Amniotic epithelial cell (primary cell): ENCODE measurements around the gene TMSB4Y.
A peak's percentile ranks its signal among the peaks of the same experiment; 100 is the strongest.

Experiments
- DNase-seq: peaks from one replicate; pipeline ENCODE4 v3.0.0-alpha.2; 2010; ENCODE audit warnings: low read depth

TMSB4Y gene

GRCh38 chrY:13703568-13703968 lies at the start of gene TMSB4Y:
TSS of gene TMSB4Y (plus strand) at chrY:13703899.
- peak; percentile 53 for DNase-seq

GRCh38 chrY:13664162-13664561 lies 39.5 kb upstream of the TMSB4Y start:
- DNase-seq: no peak

DNA sequence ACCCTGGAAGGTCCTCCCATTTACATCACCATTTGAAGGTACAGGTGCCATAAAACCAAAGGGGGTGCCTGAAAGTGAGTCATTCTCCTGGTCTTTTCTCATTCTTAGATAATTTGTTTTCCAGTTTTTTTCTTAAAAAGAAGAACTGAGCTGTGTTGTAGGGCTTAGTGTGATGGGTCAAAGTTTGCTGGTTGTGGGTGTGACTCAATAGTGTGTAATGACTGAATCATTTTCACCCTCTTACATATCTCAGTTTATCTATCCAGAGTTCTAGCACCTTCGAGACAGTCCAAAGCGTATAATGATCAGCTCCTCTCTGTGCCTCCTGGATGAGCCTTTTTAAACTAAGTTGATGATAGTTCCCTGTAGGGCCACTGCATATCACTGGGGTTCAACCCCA lies 32.6 kb upstream of the TMSB4Y start:
- DNase-seq: no peak

GRCh38 chrY:13702276-13702675 lies 1.4 kb upstream of the TMSB4Y start:
- no peak for DNase-seq

- DNase-seq: peak; percentile 11
These were observed 627 bp downstream of the TMSB4Y start for GRCh38 chrY:13704121-13704930.

DNA sequence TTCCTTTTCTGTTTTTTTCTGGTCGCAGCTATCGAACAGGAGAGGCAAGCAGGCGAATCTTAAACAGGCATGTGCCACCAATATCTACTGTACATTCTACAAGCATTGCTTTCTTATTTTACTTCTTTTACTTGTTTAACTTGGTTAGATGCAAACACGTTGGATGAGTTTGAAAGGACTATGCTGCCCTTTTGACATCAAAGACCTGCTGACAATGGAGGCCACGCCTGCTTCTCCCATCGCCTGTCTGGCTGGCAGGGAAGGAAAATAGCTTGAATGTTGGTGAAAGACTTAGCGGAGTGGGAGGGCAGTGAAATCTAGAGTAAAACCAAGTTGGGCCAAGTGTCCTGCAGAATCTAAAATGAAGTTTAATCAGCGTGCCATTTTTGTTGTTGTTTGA lies 1.5 kb downstream of the TMSB4Y start:
- DNase-seq: no peak

- DNase-seq: no peak
These were observed 4.3 kb downstream of the TMSB4Y start for GRCh38 chrY:13708038-13708437.

GRCh38 chrY:13718996-13719395 lies 15.3 kb downstream of the TMSB4Y start:
- DNase-seq: no peak

DNA sequence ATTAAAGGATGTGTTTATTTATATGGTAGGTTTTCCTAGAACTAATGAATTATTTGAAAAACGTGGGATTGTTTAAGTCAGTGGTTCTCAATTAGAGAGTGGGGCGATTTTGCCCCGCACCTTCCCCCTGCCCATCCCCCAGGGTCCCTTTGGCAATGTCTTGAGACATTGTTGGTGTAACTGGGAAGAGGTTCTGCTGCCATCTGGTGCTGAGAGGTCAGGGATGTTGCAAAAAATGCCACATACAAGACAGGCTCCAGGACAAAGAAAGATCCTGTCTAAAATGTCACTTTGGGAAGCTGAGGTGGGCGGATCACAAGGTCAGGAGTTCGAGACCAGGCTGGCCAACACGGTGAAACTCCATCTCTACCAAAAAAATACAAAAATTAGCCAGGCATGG lies 25.8 kb downstream of the TMSB4Y start:
- peak; percentile 1 for DNase-seq

DNA sequence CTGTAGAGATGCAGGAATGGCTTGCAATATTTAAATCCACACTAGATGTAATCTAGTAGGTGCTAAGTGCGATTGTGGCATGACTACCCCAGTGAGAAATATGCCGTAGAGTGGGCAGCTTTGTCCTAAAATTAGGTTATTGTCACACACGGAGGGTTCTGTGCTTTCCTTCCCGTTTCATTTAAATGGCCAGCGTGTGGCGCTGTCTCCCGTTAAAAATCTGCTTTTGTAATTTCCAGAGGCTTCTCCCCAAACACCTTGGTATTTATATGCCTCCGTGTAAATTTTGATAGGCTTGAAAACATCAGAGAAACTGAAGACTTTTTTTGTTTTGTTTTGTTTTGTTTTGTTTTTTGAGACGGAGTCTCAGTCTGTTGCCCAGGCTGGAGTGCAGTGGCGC lies 34.9 kb downstream of the TMSB4Y start:
- no peak for DNase-seq

- DNase-seq: no peak
These were observed 47.8 kb downstream of the TMSB4Y start for GRCh38 chrY:13751289-13752071.

DNA sequence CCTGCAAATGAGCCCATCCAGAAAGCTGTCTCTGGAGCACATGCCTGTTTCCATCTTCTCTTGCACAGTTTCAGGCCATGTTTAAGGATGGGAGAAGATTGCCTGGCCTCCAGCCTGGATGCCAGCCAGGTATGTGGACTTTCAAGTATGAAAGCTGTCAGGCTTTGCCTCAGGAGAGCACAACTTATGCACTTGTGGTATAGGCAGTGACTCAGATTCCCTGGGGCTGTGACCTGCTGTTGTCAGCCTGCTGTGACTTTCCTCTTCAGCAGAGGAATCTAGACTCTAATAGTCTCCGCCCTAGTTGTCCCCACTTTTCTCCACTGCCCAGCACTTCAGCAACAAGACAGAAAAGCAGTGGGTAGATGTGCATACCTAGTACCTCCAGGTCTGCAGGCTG lies 51.0 kb downstream of the TMSB4Y start:
- DNase-seq: no peak
